ENCODE results near the gene BPNT1. TPM values are rescaled to one million over a fixed set of nuclear protein-coding genes. Genes with fewer than 3 reads are reported as not detected.
"Not testable (repeated sequence)": the region's sequence is repeated elsewhere in the genome, so short reads cannot be mapped to it uniquely, and the experiment has no call there.

Gene BPNT1
- total RNA-seq, 1 donor from 2014 or later = 30.6 TPM

DNA sequence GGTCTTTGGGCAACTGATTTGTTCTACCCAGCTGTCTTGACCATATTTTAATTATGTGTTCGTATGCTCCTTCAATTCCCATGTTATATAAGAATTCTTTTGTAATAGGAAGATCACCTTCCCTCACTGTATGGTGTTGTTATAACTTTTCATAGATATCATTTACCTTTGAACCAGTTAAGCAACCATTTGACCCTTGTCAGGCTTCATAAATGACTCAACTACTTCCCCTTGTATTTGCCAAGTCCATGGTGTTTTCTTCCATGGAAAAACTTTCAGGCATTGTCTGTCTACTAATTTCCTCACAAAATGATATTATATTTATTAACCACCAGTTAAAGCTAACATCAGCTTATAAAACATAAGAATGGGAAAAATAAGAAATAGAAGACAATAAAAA, 5.1 kb downstream of the BPNT1 start:
- DNase-seq (ENCODE audit: low read depth) = no peak

DNA sequence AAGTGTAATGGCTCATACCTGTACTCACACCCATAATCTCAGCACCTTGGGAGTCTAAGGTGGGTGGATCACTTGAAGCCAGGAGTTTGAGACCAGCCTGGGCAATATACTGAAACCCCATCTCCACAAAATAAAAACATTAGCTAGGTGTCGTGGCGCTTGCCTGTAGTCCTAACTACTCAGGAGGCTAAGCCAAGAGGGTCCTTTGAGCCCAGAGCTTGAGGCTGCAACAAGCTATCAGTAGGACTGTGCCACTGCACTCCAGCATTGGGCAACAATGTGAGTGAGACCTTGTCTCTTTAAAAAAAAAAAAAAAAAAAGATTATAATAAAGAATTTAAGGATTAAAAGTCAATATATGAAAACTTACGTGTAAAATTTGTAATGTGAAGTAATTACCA, 11.7 kb downstream of the BPNT1 start:
- DNase-seq (ENCODE audit: low read depth) = no peak

DNA sequence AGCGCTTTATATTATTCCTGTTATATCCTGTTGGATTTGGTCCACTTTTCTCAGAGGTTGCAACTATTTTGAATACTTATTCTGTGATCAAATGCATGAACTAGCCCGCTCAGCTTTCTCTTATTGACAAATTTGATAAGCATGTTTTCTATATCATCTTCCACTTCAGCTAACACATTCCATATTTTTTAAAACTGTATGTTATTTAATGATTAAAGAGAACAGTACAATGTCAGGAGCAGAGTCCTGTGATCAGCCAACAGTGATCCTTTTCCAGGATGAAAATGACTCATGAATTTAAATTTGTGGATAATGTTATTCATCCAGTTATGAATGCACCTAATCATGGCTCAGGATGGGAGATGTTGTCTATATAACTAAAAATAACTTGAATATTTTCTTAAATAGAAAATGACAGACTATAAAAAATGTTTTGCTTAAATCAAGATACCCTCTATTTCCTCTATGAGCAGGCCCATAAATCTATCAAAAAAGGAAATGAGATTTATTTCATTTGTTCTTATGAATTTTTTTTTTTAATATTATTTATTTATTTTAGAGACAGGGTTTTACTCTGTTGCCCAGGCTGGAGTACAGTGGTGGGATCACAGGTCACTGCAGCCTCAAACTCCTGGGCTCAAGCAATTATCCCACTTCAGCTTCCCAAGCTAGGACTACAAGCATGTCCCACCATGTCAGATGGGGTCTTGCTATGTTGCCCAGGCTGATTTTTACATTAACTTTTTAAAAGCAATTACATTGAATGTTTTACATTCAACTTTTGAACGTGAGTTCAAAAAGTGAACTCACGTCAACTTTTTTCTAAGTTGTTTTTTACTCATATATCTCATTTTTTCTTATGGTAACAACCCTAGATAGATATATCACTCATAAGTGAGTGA, 12.5 kb downstream of the BPNT1 start:
- DNase-seq (ENCODE audit: low read depth) = peak; percentile 9

DNA sequence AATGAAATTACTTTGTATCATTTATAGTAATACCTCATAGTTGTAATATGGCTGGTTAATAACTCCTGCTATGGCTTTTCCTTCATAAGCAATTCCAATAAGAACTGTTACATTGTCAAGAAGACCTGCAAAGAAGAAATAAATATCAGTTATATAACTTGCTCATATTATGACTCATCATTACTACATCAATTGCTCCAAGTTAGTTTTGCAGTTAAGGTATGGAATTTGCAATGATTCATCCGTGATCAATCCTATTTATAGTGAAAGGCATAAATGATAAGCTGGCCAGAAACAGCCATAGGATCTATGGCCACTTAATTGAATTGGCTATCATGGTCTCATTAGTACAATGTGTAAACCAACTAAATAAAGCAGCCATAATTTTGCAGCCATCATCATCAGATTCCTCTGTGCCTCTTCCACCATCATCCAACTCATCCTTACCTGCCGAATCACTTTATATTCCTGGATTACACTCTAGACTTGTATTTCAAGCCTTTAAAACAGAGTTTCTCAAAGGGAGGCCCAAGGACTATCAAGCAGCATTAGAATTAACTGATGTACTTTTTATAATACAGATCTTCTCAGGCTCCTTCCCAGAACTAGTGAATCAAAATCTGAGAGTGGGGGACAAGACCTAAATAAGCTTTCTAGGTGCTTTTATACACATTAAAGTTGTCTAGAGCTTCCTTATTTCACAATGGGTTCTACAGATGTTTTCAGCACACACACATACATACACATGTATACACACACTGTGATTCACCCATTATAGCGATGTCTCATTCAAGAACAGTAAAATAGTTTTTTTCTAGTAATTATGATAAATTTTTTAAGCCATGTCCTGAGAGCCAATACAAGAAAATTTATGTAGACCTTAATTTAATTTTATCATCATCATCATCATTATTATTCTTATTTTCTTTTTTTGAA, 22.1 kb downstream of the BPNT1 start:
- DNase-seq (ENCODE audit: low read depth) = no peak

DNA sequence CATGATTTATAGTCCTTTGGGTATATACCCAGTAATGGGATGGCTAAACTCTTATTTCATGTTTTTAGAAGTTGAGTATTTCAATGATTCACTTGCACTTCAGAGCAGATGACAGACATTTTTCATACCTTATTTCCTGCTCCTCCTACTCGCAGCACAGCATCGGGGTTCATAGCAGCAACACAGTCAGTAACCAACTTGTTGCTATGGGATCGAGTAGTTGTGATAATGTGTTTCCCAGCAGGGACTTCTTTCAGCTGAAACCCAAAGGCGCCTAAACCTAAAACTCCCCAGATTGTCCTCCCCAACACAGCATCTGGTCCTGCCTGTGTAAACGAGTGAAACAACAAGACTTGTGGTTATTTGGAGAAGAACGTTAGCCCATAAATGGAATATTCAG, 27.0 kb downstream of the BPNT1 start:
- no peak for DNase-seq (ENCODE audit: low read depth)

DNA sequence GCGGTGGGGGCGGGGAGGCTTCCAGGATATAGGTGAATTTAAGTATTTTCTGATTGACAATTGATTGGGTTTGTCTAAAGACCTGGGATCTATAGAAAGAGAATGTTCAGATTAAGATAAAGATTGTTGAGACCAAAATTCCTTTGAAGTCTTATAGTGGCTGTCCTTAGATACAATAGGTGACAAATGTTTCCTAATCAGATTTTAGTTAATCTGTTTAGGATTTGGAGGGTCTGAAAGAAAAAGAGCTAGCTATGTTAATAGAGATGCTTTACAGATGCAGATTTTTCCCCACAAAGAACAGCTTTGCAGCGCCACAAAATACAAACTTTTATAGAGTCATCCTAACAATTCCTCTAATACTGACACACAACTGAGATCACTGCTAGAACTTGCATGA, 28.7 kb downstream of the BPNT1 start:
- DNase-seq (ENCODE audit: low read depth) = no peak

DNA sequence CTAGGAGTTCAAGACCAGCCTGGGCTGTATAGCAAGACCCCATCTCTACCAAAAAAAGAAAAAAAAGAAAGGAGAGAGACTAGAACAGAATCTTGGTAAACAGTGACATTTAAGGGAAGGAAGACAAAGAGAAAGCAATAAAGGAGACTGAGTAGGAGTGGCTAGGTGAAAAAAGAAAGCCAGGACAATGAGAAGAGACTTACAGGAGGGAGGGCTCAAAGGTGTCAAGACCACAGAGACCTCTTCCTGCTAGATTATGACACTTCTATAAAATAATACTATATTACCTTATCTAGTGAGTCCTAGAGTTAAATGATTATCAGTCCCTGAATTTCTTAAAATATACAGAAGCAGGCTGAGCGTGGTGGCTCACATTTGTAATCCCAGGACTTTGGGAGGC, 33.2 kb downstream of the BPNT1 start:
- DNase-seq (ENCODE audit: low read depth) = no peak

DNA sequence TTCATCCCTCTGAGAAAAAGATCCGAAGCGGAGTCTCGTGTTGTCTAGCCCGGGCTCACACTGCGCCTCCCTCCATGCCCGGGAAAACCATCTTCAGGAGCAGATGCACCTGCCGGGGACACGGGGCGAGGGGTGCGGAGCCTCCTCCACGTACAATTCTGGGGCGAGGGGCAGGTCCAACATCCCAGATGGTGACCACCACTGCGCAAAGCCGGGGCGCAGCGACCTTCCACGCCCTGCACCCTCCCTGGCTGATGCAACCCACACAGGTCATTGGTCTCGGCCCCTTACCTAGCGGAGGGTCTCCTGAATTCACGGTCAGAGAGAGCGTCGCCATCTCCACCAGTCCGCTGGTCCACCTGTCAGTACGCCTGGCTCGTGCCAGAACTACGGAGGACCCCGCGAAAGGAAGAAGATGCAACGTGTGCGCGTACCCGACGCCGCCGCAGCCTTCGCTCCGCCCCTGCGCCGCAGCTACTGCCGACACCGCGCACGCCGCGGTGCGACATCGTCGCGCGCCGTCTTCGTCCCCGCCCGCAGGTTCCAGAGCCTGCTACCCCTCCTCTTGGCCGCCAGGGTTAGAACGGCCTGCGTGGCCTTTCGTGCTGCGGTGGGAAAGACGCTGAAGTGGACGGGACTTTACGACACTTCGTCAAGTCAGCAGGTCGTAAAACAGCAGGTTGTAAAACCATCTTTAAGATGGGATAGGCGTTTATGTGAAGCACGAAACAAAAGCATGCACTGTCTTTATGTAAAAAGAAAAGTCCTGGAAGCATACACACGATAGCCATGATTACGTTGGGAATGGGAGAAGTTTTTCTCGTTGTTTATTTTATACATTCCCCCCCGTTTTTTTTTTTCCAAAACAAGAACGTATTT, 43.3 kb downstream of the BPNT1 start, which contains the start of gene EPRS1:
EPRS1 (minus strand) TSS at position 454 of the 879 bp plus-strand sequence; CDS start at position 337, 117 bp downstream.
- DNase-seq (ENCODE audit: low read depth) = peak; percentile 98

DNA sequence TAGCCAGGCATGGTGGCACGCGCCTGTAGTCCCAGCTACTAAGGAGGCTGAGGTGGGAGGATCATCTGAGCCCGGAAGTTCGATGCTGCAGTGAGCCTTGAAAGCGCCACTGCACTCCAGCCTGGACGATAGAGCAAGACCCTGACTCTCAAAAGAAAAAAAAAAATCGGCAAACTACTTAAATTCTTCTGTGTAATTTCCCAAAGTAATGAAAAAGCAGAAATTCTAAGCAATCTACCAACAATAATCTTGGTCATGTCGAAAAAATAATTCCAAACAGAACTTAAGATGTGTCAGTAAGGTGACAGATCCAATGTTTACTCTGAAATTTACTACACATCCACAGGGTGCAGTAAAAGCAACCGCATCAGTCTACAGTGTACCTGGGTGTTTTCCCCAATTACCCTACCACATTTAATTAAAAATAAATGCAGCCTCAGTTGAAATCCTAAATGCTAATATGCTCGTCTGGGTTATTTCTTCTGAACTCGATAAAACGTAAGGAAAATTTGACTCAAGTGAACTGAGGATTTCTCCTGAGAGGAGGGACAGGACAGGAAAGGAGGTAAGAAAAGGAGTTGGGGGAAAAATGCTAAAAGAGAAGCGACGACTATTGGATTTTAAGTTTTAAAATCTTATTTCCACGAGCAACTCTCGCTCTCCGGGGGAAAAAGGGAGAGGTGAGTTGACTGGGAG, 44.1 kb downstream of the BPNT1 start:
- DNase-seq (ENCODE audit: low read depth) = peak; percentile 1

DNA sequence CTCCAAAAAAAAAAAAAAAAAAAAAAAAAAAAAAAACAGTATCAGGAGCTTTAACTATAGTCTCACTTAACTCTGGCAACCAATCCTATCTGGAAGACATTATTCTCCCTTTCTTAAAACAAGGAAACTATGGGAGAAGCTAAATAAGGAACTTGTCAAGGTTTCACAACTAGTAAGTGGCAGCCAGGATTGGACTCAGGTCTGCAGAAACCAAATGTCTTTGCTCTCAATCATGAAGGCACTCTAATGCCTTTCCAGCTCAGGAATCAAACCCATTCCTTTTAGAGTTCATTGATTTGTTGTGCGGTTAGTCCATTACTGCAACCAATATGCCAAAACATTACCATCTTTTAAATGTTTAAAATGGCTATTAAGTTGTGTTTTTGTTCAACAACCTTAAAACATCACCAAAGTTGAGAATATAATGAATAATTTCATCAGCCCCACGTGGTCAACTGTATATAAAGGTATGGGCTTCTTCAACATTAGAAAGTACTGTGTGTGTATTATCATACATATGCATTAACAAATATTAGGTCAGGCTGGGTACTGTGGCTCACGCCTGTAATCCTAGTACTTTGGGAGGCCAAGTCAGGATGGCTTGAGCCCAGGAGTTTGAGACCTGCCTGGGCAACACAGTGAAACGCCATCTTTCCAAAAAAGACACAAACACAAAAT, 44.8 kb downstream of the BPNT1 start:
- DNase-seq (ENCODE audit: low read depth) = no peak

DNA sequence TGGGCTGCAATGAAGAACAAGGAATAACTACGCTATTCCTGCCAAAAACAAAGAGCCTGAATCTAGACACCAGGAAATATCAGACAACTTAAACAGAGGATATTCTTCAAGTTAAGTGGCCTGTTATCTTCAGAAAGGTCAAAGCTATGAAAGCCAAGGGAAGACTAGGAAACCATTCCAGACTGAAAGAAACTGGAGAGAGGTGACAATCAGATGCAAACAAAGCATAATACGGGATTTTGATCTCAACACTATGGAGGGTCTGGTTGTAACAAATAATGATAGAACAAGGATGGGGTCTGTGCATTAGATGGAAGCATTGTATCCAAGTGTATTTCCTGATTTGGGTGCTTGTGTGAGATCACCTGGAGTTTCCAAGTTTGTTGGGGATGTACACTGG, 45.9 kb downstream of the BPNT1 start:
- DNase-seq (ENCODE audit: low read depth) = no peak

DNA sequence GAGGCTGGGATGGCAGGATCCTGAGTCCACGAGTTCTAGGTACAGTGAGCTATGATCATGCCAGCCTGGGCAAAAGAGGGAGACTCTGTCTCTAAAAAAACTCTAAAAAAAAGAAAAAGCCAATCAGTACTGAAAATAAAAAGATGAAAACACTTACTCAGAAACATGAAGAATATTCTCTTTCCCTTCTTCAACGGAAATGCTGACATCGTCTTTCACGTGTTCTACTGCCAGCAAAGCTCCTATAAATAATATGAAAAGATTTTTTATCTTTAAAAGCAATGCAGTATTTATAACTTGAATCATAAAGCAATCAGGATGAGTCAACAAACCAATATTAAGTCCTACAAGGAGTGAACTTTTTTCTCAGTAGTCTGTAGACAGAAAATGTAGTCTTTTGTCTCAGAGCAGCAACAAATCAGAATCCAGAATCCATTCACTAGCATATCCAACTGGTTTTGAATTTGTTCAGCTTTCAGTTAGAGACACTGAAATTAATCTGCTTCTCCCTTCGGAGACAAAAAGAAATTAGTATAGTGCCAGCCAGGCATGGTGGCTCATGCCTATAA, 49.5 kb downstream of the BPNT1 start:
- DNase-seq (ENCODE audit: low read depth) = no peak

DNA sequence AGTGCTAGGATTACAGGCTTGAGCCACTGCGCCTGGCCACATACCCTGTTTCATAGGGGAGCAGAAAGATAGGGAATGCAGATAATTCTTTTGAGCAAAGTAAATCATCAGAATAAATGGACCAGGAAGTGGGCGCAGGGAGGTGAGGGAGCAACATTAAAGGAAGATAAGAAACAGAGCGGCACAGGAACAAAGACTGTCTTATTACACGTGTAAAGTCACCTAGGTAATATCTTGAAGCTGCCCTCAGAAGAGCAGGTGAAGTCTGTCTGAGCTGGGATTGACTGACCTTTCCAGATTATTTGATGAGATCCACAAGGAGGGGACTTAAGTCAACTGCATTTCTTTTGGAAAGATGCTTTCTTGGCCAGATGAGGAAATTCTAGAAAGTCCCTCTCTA, 50.9 kb downstream of the BPNT1 start:
- no peak for DNase-seq (ENCODE audit: low read depth)

DNA sequence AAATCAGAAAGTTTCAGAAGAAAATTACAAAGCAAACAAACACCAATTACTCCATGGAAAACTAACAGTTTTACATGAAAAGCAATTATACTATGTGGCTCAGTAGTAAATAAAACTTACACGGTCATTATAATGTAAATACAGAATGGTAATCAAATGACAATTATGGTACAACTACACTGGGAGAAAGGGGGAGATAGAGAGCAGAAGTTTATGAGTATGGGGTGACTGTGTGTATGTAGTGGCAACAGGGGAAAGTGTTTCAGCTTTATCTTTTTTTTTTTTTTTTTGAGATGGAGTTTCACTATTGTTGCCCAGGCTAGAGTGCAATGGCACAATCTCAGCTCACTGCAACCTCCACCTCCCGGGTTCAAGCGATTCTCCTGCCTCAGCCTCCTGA, 51.8 kb downstream of the BPNT1 start:
- not testable (repeated sequence) for DNase-seq (ENCODE audit: low read depth)

DNA sequence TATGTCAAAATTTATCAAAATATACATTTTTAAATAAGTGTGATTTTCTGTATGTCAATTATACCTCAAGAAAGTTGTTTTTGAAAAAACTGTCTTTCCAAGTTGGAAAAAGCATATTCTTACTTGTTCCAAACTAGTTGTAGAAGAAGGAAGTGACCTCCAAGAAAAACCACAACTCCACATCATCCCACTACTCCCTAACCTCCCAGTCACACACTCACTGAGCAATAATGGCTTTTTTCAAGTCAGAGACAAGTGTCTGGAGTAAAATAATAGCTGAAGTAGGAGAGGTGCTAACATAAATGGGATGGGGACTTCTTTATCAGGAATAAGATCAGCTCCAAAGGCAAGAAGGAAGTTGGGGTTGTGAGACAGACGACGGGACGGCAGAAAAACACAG, 56.7 kb downstream of the BPNT1 start:
- no peak for DNase-seq (ENCODE audit: low read depth)

DNA sequence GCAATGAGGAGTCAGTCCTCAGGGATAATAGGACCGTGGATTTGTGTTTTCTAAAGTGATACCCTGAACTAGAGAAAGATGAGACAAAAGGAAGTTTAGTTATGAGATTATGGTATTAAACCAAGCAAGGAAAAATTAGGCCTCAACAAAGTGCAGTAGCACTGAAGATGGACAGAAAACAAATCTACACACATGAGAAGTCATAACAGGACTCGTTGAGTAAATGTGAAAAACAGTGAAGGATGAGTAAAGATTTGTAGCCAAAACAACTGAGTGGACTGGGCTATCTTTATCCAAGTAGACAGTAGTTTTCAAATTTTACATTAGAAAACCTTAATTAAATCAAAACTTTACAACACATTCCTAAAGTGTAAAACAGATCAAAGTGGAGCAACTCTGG, 58.3 kb downstream of the BPNT1 start:
- DNase-seq (ENCODE audit: low read depth) = no peak

DNA sequence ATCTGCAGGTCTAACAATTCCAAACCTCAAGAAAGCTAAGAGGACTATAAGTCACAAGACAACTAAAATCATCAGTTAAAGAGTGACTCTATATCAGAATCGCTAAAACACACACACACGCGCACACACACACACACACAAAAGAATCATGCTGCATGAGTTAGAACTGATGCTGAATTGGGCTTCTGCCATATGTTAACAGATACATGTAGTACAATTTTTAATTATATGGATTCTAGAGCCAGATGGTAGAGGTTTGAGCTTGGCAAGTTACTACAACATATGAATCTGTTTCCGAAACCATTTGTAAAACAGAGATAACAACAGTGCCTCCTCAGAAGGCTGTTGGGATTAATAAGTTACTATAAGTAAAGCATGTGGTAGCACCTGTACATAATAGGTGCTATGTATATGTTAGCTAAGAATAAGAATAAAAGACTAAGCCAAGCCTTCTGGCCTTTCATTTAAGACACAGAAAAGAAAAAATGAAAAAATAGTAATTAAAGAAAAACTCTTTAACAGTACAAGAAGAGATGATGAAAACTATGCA, 61.2 kb downstream of the BPNT1 start:
- DNase-seq (ENCODE audit: low read depth) = no peak

DNA sequence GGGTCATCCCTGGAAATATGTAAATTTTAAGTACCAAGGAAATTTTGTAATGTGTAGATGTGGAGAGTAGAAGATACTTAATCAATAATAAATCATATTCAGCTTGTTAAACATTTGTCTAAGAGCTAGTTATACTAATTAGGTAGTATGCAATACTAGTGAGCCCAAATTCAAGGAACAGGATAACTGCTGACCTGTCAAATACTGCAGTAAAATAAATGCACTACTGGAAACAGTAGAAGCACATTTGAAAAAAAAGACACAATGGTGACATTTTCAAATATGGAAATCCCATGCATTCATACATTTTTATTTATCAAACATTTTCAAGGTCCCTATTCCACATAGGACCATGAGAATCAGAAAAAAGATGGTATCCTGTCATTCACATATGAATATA, 70.5 kb downstream of the BPNT1 start:
- DNase-seq (ENCODE audit: low read depth) = no peak

DNA sequence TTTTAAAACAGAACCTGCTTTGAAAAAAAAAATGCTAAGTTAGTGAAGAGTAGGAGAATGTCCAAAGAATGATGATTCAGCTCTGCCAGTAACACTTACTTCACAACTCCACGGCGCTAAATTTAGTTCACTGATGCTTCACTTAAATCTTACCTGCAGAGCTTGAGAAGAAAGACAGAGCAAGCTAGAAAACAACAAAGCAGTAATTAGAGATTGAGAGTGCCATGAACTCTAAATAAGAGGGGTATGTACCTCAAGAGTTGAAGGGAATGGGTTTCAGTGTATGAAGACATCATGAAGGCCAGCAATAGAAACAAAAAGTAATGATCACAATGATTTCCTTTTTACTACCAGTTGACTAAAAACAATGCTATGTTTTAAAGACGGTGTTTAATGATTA, 76.1 kb downstream of the BPNT1 start:
- peak; percentile 14 for DNase-seq (ENCODE audit: low read depth)

All from myocyte (in vitro differentiated cells).